Brain microvascular endothelial cell (primary cell): ENCODE measurements around the gene CNNM4.
A peak's percentile ranks its signal among the peaks of the same experiment; 100 is the strongest.

Experiments
- DNase-seq: peaks from one replicate; pipeline ENCODE4 v3.0.0-alpha.2; 2020
- H3K27ac ChIP-seq: fragments of 250-450 bp; sonication (Bioruptor Pico); 2 replicates; pipeline ENCODE4 v1.5.1; 2020; ENCODE audit warnings: mild to moderate bottlenecking, moderate library complexity
- H3K27me3 ChIP-seq: fragments of 250-450 bp; sonication (Bioruptor Pico); replicated peaks from 2 replicates; pipeline ENCODE4 v1.5.1; 2020; ENCODE audit warnings: mild to moderate bottlenecking
- H3K36me3 ChIP-seq: fragments of 250-450 bp; sonication (Bioruptor Pico); replicated peaks from 2 replicates; pipeline ENCODE4 v1.5.1; 2020; ENCODE audit warnings: mild to moderate bottlenecking
- H3K4me3 ChIP-seq: 2 replicates; pipeline ENCODE4 v1.5.1; 2011; ENCODE audit warnings: low read depth, mild to moderate bottlenecking, control low read depth, low read length, moderate library complexity
- in situ Hi-C: cut with HindIII; loops from 2 replicates; pipeline ENCODE4 v1.10.0; 2017; ENCODE audit warnings: low sequenced_read_pairs, low pct_ligation_motif_present
- TF ChIP-seq, protein P1 (sequence below): IDR thresholded peaks from 2 replicates; pipeline ENCODE4 v1.5.1; 2011; ENCODE audit warnings: low read depth, mild to moderate bottlenecking, moderate library complexity, low read length, control low read depth, inconsistent platforms; ENCODE audit errors: missing control alignments

CNNM4 gene

DNA sequence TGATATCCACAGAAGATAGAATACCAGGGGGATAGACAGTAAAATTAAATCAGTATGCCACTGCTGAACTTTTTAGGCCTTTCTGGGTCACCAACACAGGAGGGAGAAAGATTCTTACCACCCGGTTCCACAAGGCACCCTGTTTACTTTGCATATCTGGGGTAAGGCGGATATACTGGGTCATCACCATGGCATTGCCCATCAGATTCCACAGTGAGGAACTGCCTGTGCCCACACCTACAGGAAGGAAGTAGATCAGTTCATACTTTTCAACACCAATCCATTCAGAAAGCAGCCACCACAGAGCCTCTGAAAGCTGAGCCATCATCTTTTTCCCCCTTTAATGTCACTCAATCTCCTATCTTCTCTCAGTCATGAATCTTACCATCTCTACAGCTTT, 22.9 kb upstream of the CNNM4 start:
- TF ChIP-seq, protein P1, sequence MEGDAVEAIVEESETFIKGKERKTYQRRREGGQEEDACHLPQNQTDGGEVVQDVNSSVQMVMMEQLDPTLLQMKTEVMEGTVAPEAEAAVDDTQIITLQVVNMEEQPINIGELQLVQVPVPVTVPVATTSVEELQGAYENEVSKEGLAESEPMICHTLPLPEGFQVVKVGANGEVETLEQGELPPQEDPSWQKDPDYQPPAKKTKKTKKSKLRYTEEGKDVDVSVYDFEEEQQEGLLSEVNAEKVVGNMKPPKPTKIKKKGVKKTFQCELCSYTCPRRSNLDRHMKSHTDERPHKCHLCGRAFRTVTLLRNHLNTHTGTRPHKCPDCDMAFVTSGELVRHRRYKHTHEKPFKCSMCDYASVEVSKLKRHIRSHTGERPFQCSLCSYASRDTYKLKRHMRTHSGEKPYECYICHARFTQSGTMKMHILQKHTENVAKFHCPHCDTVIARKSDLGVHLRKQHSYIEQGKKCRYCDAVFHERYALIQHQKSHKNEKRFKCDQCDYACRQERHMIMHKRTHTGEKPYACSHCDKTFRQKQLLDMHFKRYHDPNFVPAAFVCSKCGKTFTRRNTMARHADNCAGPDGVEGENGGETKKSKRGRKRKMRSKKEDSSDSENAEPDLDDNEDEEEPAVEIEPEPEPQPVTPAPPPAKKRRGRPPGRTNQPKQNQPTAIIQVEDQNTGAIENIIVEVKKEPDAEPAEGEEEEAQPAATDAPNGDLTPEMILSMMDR: no peak
- H3K27ac ChIP-seq: no peak overlapping the region
- H3K36me3 ChIP-seq: peaks cover 14% of the 10 kb centered on the region
- in situ Hi-C loops: no loop called here
- no peak for DNase-seq
- H3K27me3 ChIP-seq: no peaks in the 10 kb centered on the region
- H3K4me3 ChIP-seq: no peak overlapping the region

DNA sequence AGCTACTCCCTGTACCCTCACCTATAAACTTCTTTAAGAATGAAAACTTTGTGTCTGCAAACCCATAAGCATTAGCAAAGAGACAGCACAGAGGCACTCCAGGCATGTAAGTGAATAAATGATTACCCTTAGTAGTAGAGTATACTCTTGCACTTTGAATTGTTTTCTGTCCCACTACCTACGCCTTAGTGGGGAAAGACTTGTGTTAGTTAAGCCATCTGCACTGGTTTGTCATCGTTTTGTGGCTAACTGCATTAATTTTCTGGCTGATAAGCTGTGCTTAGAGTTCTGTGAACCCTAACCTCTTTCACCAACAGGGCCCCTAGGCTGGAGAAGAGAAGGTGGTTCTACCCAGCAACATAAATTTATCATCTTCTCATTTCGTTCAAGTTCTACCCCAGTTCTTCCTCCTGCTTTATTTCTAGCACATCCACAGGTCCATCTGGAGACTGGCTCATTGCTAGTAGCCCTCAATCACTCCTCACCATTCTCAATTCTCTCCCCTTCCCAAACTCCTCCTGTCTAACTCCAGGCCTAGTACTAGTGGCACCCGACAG, 21.5 kb upstream of the CNNM4 start:
- Histone ChIP-seq H3K4me3 (peak overlapping the region; percentile 92), H3K36me3 (peaks cover 2% of the 10 kb centered on the region), H3K27ac (peak overlapping the region; percentile 63), H3K27me3 (no peaks in the 10 kb centered on the region)
- DNase-seq: no peak
- in situ Hi-C loops: no loop called here
- TF ChIP-seq, protein P1: no peak

DNA sequence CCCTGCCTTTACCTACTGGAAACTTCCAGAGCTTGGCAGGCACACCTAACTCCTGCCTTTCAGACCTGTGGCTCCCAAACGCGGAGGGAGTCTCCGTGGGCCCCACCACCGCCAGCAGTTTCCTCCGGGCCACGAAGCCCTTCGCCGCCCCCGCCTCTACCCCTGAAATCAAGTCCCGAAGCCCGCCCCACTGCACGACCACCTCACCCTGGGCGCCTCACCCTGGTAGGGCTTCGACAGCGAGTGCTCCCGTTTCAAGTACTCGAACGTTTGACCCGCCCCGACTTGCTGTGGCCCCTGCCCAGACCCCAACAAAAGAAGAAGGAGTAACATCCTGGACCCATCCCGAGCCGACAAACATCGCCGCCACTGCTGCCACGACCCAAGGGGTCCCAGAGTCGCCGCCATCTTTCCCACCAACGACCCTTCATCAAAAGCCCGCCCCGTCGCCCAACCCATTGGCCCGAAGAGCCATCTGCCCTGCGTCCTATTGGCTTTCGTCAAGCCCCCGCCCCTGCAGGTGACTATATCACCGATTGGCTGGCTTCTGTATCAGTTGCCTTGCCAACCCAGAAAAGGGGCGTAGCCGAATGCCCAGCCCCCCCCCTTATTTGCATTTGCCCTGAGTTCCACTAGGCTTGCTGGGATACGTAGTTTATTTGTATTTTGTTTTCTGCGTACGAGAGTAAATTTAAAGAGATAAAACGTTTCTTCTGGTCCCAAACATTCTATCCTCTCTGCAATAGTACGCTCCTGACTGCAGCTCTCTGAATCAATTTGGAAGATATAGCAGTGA, 20.9 kb upstream of the CNNM4 start, which contains the start of gene LMAN2L:
Gene LMAN2L, minus strand, starts transcription at position 432 of the 796 bp plus-strand sequence. Its CDS starts 24 bp downstream, at position 408.
- in situ Hi-C loops: no loop called here
- no peaks in the 10 kb centered on the region for H3K36me3 ChIP-seq
- no peaks in the 10 kb centered on the region for H3K27me3 ChIP-seq
- TF ChIP-seq, protein P1: peak; percentile 14
- peak within 1 kb of the TSS; percentile 92 for H3K4me3 ChIP-seq
- DNase-seq: peak; percentile 99
- H3K27ac ChIP-seq: peak within 1 kb of the TSS; percentile 63

DNA sequence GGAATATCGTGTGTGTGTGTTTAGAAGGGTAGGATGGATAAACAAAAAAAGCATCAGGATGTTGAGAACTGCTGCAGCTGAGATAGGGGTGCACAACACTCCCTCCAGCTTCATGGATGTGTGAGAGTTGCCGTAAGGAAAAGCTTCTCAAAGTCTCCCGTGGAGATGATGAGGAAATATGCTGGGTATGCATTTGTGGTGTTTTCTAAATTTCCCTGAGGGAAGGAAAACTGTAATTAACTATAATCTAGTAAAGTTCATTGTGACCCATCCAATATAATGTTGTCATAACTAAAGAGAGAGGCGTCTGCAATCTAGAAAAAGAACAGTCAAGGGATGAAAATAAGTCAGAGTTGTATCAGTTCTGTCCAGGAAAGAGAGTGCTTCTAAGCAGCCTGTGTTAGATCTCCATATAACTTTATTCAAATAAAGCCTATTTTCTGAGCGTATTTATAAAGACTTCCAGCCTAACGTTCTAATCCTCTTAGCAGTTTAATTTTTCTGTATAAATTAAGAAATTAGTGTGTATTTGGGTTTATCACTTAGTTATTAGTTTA, 13.6 kb upstream of the CNNM4 start:
- H3K27ac ChIP-seq: no peak overlapping the region
- TF ChIP-seq, protein P1: no peak
- no peaks in the 10 kb centered on the region for H3K36me3 ChIP-seq
- H3K4me3 ChIP-seq: no peak overlapping the region
- H3K27me3 ChIP-seq: no peaks in the 10 kb centered on the region
- no peak for DNase-seq
- in situ Hi-C loops: no loop called here

DNA sequence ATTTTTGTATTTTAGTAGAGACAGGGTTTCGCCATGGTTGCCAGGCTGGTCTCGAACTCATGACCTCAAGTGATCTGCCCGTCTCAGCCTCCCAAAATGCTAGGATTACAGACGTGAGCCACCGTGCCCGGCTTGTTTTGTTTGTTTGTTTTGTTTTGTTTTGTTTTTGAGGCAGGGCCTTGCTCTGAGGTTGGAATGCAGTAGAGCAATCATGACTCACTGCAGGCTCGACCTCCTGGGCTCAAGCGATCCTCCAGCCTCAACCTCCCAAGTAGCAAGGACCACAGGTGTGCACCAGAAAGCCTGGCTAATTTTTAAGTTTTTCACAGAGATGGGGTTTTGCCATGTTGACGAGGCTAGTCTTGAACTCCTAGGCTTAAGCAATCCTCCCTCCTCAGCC, 8.9 kb upstream of the CNNM4 start:
- no peak for DNase-seq
- in situ Hi-C loops: no loop called here
- TF ChIP-seq, protein P1: no peak
- Histone ChIP-seq H3K4me3 (no peak overlapping the region), H3K36me3 (no peaks in the 10 kb centered on the region), H3K27me3 (no peaks in the 10 kb centered on the region), H3K27ac (no peak overlapping the region)
